GM12801 (cell line): ENCODE measurements around the gene SLFN5.

Experiments used
- CTCF ChIP-seq: IDR thresholded peaks from one replicate; pipeline ENCODE4 v1.5.1; 2011; ENCODE audit warnings: control low read depth; ENCODE audit not compliant: insufficient read length; ENCODE audit errors: extremely low read depth

SLFN5 gene

GRCh38 chr17:35289222-35289621, 46.4 kb downstream of the SLFN5 start:
- TF ChIP-seq CTCF = no peak

- no peak for TF ChIP-seq CTCF
Measured at GRCh38 chr17:35291802-35292201, 48.9 kb downstream of the SLFN5 start.

- no peak for TF ChIP-seq CTCF
Measured at GRCh38 chr17:35293151-35293847, 50.4 kb downstream of the SLFN5 start.

GRCh38 chr17:35294756-35295155, 51.9 kb downstream of the SLFN5 start:
- TF ChIP-seq CTCF = no peak

- TF ChIP-seq CTCF = no peak
Measured at GRCh38 chr17:35295686-35296085, 52.8 kb downstream of the SLFN5 start.

GRCh38 chr17:35297666-35298065, 54.8 kb downstream of the SLFN5 start:
- no peak for TF ChIP-seq CTCF

- no peak for TF ChIP-seq CTCF
Measured at GRCh38 chr17:35298639-35299038, 55.8 kb downstream of the SLFN5 start.
